PFSK-1 (cell line): ENCODE results near the gene GATB.

Source experiments
- FOXP2 ChIP-seq: optimal IDR thresholded peaks from 2 replicates; pipeline ENCODE3; 2011; ENCODE audit warnings: borderline replicate concordance, control low read depth, inconsistent platforms; ENCODE audit not compliant: insufficient read depth; ENCODE audit errors: extremely low read length, extremely low read depth
- POLR2AphosphoS5 ChIP-seq: IDR thresholded peaks from 2 replicates; pipeline ENCODE4 v1.6.1; 2012; ENCODE audit warnings: low read depth, mild to moderate bottlenecking, control low read depth, low read length, moderate library complexity
- TAF1 ChIP-seq: IDR thresholded peaks from 2 replicates; pipeline ENCODE4 v1.6.1; 2012; ENCODE audit warnings: low read length, control low read depth, borderline replicate concordance; ENCODE audit not compliant: insufficient read depth

- TF ChIP-seq POLR2AphosphoS5 (no peak), FOXP2 (no peak), TAF1 (no peak)
These were observed 40.9 kb downstream of the GATB start for GRCh38 chr4:151719956-151720334.
